Measurements from ENCODE around the gene GHDC. TPM values are rescaled to one million over a fixed set of nuclear protein-coding genes. Genes with fewer than 3 reads are reported as not detected.

Gene GHDC
- total and polyA plus RNA-seq, 2 of the 13 experiments (the other 11 are each of a cell fraction or from before 2014, with no cell fraction given): 15.4 to 22.5 TPM

DNA sequence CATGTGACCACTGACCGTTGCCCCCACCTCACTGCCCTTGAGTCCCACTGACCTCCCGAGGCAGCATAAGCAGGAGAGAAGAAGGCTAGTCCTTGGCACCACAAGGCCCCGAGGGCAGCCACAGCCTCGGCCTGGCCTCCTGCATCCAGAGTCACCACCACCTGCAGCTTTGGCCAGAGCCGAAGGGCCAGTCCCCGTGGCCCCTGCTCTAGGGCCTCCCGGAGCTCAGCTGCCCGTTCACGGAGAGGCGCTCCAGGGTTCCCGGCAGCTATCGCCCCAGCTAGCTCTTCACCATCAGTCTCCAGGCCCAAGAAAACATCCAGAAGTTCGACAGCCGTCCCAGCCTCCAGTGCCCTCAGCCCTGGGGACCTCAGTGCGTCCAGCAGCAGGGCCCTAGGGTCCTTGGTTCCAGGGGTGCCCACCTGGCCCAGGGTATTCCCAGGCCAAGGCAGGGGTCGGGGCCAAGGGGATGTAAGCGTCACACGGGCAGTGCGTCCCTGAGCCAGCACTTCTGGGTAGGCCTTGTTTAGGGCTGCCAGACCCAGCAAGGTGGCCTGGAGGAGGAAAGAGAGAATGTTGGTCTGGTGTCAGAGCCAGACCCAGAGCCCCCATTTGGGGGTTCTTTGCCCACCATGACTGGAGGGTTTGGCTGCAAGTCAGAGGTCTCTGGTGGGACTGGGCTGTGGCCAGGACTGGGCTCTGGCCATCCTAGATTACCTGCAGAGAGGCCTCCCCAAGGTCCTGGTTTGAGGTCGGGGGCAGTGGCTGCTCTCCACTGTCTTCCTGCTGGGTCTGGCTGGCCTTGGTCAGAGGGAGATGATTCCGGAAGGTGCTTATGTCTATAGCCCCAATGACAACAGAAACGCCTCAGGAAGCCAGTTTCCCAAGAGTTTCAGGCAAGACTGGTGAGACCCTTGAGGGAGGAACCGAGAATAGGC is 1.8 kb downstream of the GHDC start:
- ChIA-PET CTCF (ENCODE audit: low intra/inter-chr PET ratio, low total read pairs) (no interaction called here), POLR2A (interaction anchor here (1.1 to 1.9 kb wide), 3 partner anchors 9 to 85 kb away, joined by 3 to 30 read pairs (median 3); no protein-coding TSS in a partner anchor)

More for the DNA sequence above, 1.8 kb downstream of the GHDC start:
- H2AFZ ChIP-seq (ENCODE audit: low read length): no peak overlapping the region
- no TSS peak for BruUV-seq (replicated peaks)
- in situ Hi-C loops (cut with HindIII; ENCODE audit: extremely low pct_ligation_motif_present, low pct_unique_long_range_greater_than_20kb): no loop called here
- H4K20me1 ChIP-seq (ENCODE audit: insufficient read depth, low read length): no peaks in the 10 kb centered on the region
- 95% methylated on average over 18 of the region's 23 CpGs for WGBS (ENCODE audit: low lambda C conversion rate)
- peak overlapping the region in 1 of 3 experiments; percentile 94; a peak in 1 of 6 replicates for H3K4me3 ChIP-seq (replicated peaks in 1 of 3; ENCODE audit: insufficient read depth in 1 of 3, low read depth in 2 of 3, low read length in 3 of 3)
- no peak for ATAC-seq
- H3K9me3 ChIP-seq (ENCODE audit: low read length): no peaks in the 10 kb centered on the region
- peaks cover 21% of the 10 kb centered on the region for H3K4me1 ChIP-seq (ENCODE audit: insufficient read depth, low read length)
- no peaks in the 10 kb centered on the region for H3K36me3 ChIP-seq (replicated peaks in 1 of 2; ENCODE audit: control insufficient read depth in 1 of 2, insufficient read depth in 2 of 2, low read length in 2 of 2)
- peak overlapping the region; percentile 79 for H3K4me2 ChIP-seq (ENCODE audit: low read depth, low read length)
- intact Hi-C loops (cut with micrococcal nuclease; ENCODE audit: unreplicated experiment): no loop called here
- H3K9ac ChIP-seq (ENCODE audit: insufficient read depth, low read depth, low read length): peak overlapping the region; percentile 77; the same call in 1 of the 2 replicates
- TF ChIP-seq, protein P1, sequence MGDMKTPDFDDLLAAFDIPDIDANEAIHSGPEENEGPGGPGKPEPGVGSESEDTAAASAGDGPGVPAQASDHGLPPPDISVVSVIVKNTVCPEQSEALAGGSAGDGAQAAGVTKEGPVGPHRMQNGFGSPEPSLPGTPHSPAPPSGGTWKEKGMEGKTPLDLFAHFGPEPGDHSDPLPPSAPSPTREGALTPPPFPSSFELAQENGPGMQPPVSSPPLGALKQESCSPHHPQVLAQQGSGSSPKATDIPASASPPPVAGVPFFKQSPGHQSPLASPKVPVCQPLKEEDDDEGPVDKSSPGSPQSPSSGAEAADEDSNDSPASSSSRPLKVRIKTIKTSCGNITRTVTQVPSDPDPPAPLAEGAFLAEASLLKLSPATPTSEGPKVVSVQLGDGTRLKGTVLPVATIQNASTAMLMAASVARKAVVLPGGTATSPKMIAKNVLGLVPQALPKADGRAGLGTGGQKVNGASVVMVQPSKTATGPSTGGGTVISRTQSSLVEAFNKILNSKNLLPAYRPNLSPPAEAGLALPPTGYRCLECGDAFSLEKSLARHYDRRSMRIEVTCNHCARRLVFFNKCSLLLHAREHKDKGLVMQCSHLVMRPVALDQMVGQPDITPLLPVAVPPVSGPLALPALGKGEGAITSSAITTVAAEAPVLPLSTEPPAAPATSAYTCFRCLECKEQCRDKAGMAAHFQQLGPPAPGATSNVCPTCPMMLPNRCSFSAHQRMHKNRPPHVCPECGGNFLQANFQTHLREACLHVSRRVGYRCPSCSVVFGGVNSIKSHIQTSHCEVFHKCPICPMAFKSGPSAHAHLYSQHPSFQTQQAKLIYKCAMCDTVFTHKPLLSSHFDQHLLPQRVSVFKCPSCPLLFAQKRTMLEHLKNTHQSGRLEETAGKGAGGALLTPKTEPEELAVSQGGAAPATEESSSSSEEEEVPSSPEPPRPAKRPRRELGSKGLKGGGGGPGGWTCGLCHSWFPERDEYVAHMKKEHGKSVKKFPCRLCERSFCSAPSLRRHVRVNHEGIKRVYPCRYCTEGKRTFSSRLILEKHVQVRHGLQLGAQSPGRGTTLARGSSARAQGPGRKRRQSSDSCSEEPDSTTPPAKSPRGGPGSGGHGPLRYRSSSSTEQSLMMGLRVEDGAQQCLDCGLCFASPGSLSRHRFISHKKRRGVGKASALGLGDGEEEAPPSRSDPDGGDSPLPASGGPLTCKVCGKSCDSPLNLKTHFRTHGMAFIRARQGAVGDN (CRISPR knock-in tag; IDR thresholded peaks at IDR 0.05): peak; percentile 13; the same call in 1 of the 2 replicates
- TF ChIP-seq AGO2 (optimal IDR thresholded peaks at IDR 0.05; ENCODE audit: low read depth, low read length) (peak; percentile 36), ZSCAN25 (CRISPR knock-in tag; IDR thresholded peaks at IDR 0.05) (no peak)
- no peak for FAIRE-seq
- H3K27ac ChIP-seq (ENCODE audit: extremely low read length, insufficient read depth, low read length): no peak overlapping the region
- DNase-seq (ENCODE audit: low spot score): no peak
- H3K27me3 ChIP-seq (ENCODE audit: control insufficient read depth in 1 of 2, insufficient read depth in 2 of 2, low read length in 2 of 2): no peaks in the 10 kb centered on the region; a peak in 1 of 5 replicates
- no peaks in the 10 kb centered on the region for H3K79me2 ChIP-seq (ENCODE audit: insufficient read depth, low read length)
